GM12892 (cell line): ENCODE measurements around the gene WDR1.

Source experiments
- POLR2A ChIP-seq: IDR thresholded peaks from 2 replicates; pipeline ENCODE4 v1.6.1; 2011; ENCODE audit warnings: low read depth, low read length, control low read depth
- POLR2AphosphoS5 ChIP-seq: IDR thresholded peaks from 2 replicates; pipeline ENCODE4 v1.6.1; 2011; ENCODE audit warnings: low read depth, low read length, control low read depth
- TAF1 ChIP-seq: IDR thresholded peaks from 2 replicates; pipeline ENCODE4 v1.6.1; 2011; ENCODE audit warnings: low read depth, mild to moderate bottlenecking, control low read depth, low read length, borderline replicate concordance

DNA sequence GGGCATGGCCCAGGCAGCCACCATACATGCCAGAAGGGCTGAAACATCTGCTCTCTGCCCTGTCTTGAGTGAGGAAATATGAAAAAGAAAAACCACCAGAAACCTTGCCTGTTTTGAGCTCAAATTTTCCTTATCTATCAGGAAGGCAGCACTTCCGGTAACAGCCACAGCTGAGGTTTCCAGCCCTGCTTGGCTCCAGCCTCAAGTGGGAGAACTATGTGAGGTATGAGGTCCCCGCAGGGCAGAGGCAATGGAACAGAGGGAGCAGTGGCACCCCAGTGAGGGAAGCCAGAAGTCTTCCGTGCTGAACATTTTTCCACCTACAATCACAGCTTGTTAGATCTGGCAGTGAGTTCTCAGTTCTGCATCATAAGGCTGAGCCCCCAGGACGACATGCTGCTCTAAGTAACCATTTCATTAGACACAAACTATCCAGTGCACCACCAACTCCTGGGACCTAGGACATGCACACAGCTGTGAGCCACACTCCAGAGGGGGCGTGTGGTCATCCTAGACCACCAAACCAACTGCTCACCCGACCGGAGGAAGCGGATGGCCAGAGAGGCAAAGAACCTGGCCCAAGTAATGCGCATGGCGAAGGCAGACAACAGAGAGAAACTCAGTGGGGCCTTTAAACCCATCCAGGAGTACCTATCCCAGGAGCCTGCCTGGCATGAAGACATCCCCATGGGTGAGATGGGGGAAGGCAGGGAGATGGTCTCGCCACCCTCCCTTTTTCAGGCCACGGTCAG lies 22.6 kb downstream of the WDR1 start:
- TF ChIP-seq POLR2A, result peak; percentile 19; the same call in 1 of the 2 replicates
- TF ChIP-seq TAF1, result no peak
- no peak; the same call in 1 of the 2 replicates for TF ChIP-seq POLR2AphosphoS5
